OCI-LY3 (cell line): ENCODE data around the gene AK2.

Experiments used
- EZH2phosphoT487 ChIP-seq: fragments of 200-600 bp; shearing (Covaris generic); IDR thresholded peaks from 2 replicates; pipeline ENCODE4 v1.6.1; 2018; ENCODE audit warnings: antibody characterized with exemption, mixed run types, low read depth
- TF ChIP-seq, protein P1 (sequence below): fragments of 200-600, 300-600 bp; sonication (generic); IDR thresholded peaks from 2 replicates; pipeline ENCODE4 v1.5.1; 2014; ENCODE audit warnings: antibody characterized with exemption, low read length, low read depth

DNA sequence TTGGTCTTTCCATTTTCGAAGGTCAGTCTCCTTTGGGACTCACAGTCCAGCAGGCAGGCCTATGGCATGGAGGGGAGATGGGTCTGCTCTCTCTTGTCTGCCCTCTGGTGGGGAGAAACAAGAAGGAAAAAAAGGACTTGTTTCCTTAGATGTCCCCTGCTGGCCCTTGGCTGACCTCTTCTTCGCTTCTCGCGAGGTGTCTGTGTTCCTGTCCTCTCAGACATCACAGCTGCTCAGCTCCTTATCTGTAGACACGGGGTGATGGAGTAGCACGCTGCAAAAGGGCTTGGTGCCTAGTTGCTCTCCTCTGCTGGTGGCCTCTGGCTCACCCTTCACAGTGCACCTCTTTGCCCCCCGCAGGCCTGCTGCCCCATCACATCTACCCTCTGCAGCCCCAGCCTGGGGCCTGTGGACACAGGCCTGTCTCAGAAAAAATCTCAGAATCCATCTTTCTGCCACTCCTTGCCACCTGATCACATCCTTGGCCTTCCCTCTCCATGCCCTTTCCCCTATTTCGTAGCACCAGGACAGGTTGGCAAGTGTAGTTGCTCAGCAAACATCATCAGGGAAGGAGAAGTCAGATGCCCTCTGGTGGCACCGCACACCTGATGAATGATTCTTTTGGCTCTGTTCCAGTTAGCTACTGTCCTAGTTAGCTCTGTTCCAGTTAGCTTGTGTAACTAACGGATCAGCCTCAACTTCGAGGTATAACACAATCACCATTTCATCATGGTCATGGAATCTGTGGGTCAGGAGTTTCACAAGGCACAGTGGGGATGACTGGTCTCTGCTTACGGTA, 18.7 kb upstream of the AK2 start:
- TF ChIP-seq EZH2phosphoT487 = no peak
- TF ChIP-seq, protein P1, sequence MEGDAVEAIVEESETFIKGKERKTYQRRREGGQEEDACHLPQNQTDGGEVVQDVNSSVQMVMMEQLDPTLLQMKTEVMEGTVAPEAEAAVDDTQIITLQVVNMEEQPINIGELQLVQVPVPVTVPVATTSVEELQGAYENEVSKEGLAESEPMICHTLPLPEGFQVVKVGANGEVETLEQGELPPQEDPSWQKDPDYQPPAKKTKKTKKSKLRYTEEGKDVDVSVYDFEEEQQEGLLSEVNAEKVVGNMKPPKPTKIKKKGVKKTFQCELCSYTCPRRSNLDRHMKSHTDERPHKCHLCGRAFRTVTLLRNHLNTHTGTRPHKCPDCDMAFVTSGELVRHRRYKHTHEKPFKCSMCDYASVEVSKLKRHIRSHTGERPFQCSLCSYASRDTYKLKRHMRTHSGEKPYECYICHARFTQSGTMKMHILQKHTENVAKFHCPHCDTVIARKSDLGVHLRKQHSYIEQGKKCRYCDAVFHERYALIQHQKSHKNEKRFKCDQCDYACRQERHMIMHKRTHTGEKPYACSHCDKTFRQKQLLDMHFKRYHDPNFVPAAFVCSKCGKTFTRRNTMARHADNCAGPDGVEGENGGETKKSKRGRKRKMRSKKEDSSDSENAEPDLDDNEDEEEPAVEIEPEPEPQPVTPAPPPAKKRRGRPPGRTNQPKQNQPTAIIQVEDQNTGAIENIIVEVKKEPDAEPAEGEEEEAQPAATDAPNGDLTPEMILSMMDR = peak; percentile 55
